T-cell (primary cell): Measurements from ENCODE around the gene DLGAP1. TPM values are rescaled to one million over a fixed set of nuclear protein-coding genes. Genes with fewer than 3 reads are reported as not detected.

ENCODE experiments used
- ATAC-seq, 4 experiments: fragments of 200-7000 bp in 3 of 4; fragments of 150-1000 bp in 1 of 4; cut with Tn5 transposase; replicated peaks in 1 of 4; 1 replicate in 3 of 4; 2 replicates in 1 of 4; pipeline ENCODE4 v1.10.0; 2021; ENCODE audit warnings: moderate library complexity in 3 of 4, mild to moderate bottlenecking in 2 of 4, moderate number of reproducible peaks in 1 of 4
- CTCF ChIA-PET, 2 donors: fragments of 300-600 bp; sonication (Branson Sonifier 250); formaldehyde crosslinking; loops; one replicate each; lab custom pipeline; 2022; ENCODE audit warnings: antibody characterized with exemption in 2 of 2; lab: Charles Lee
- POLR2A ChIA-PET, 2 donors: fragments of 300-600 bp; sonication (Branson Sonifier 250); formaldehyde crosslinking; loops; one replicate each; lab custom pipeline; 2022; ENCODE audit warnings: antibody characterized with exemption in 2 of 2; lab: Charles Lee
- DNase-seq, 35 experiments: peaks; one replicate each; pipeline versions ENCODE4 v3.0.0 to v3.0.0-alpha.2; 2013 to 2023
- H3K27ac ChIP-seq: one replicate; pipeline ENCODE4 v1.5.1; 2013; ENCODE audit warnings: low read length
- H3K27me3 ChIP-seq, 2 experiments: replicated peaks in 1 of 2; 1 replicate in 1 of 2; 2 replicates in 1 of 2; pipeline versions ENCODE4 v1.6.1 to v1.7.0; 2013; ENCODE audit warnings: low read length in 1 of 2, mixed read lengths in 1 of 2; ENCODE audit not compliant: control insufficient read depth in 2 of 2, insufficient read depth in 2 of 2; ENCODE audit errors: extremely low read depth in 1 of 2
- H3K36me3 ChIP-seq, 2 donors: 1 replicate in 1 of 2; 2 replicates in 1 of 2; pipeline versions ENCODE4 v1.6.1 to v1.7.0; 2013; ENCODE audit warnings: low read length in 1 of 2; ENCODE audit not compliant: control insufficient read depth in 2 of 2, insufficient read depth in 1 of 2; ENCODE audit errors: extremely low read depth in 1 of 2
- H3K4me1 ChIP-seq, 2 experiments: 1 replicate in 1 of 2; 2 replicates in 1 of 2; pipeline versions ENCODE4 v1.6.1 to v1.7.0; 2013; ENCODE audit warnings: low read length in 2 of 2, mixed read lengths in 1 of 2; ENCODE audit not compliant: insufficient read depth in 2 of 2, control insufficient read depth in 1 of 2; ENCODE audit errors: extremely low read depth in 1 of 2
- H3K4me3 ChIP-seq, 2 donors: 1 replicate in 1 of 2; 2 replicates in 1 of 2; pipeline versions ENCODE4 v1.5.1 to v1.7.0; 2013; ENCODE audit warnings: mild to moderate bottlenecking in 2 of 2, low read length in 1 of 2, moderate library complexity in 1 of 2; ENCODE audit not compliant: control insufficient read depth in 1 of 2; ENCODE audit errors: extremely low read depth in 1 of 2
- H3K9me3 ChIP-seq: 2 replicates; pipeline ENCODE4 v1.7.0; 2013
- H3K27ac Mint-ChIP-seq, 2 donors: one replicate each; pipeline ENCODE4 v1.8.0; 2020 to 2021; ENCODE audit warnings: mild to moderate bottlenecking in 2 of 2, mixed read lengths in 2 of 2
- H3K27me3 Mint-ChIP-seq, 2 donors: one replicate each; pipeline ENCODE4 v1.8.0; 2021 to 2022; ENCODE audit warnings: mixed read lengths in 2 of 2
- H3K36me3 Mint-ChIP-seq: one replicate; pipeline ENCODE4 v1.8.0; 2021; ENCODE audit warnings: mixed read lengths
- H3K4me1 Mint-ChIP-seq, 3 donors: one replicate each; pipeline ENCODE4 v1.8.0; 2020 to 2022; ENCODE audit warnings: mixed read lengths in 3 of 3, mild to moderate bottlenecking in 1 of 3
- H3K4me3 Mint-ChIP-seq, 3 donors: one replicate each; pipeline ENCODE4 v1.8.0; 2020 to 2022; ENCODE audit warnings: mild to moderate bottlenecking in 3 of 3, mixed read lengths in 3 of 3, moderate library complexity in 3 of 3
- H3K9me3 Mint-ChIP-seq, 3 donors: one replicate each; pipeline ENCODE4 v1.8.0; 2020 to 2022; ENCODE audit warnings: mixed read lengths in 3 of 3
- WGBS: methylation state at CpG from one replicate; pipeline ENCODE4 v1.1.5; 2013; ENCODE audit warnings: missing lambda C conversion rate; ENCODE audit not compliant: insufficient coverage; 5-methylcytosine and 5-hydroxymethylcytosine counted together
- total RNA-seq, 35 experiments: library from RNA in 6 of 35; stranded (reverse) in 6 of 35; fragments of 120-200 nt in 1 of 35; gene quantifications; one replicate each; pipeline versions ENCODE4 v1.2.1 to v1.2.4 and lab custom pipeline; 2013 to 2026

The DLGAP1 gene
- total RNA-seq, 5 donors from 2014 or later (not counting 1 experiment from before 2014, with no cell fraction given) = 0.25 to 1.8 (median 0.26) TPM

DNA sequence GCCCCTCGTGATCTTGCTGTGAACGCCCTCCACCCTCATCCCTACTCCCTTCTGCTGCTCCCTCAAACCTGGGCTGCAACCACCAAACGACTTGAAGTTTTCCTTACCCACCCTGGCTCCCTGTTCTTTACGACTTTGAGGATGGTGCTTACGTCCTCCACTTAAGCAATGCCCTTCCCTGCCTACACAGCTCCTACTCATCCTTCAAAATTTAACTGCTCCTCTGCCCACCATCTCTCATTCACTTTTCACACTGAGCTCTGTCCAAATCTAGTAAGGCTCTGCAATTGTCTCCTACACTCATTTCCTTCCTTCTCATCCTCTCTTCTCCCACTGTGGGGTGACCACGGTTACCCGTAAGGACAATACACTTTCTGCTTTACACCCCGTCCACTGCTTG lies 554.1 kb downstream of the DLGAP1 start:
- 59% methylated on average over 5 of the region's 8 CpGs for WGBS
- Histone ChIP-seq H3K4me1 (no peaks in the 10 kb centered on the region), H3K4me3 (no peak overlapping the region), H3K36me3 (no peaks in the 10 kb centered on the region), H3K27ac (no peak overlapping the region), H3K9me3 (no peaks in the 10 kb centered on the region), H3K27me3 (no peaks in the 10 kb centered on the region)
- CTCF ChIA-PET = no interaction called here
- no peaks in the 10 kb centered on the region for H3K36me3 Mint-ChIP-seq
- no peak overlapping the region for H3K4me3 Mint-ChIP-seq
- H3K9me3 Mint-ChIP-seq = peaks cover 0 to 5% (median 0%) of the 10 kb centered on the region in 3 donors
- no peak for ATAC-seq
- no peaks in the 10 kb centered on the region for H3K4me1 Mint-ChIP-seq
- H3K27ac Mint-ChIP-seq = no peak overlapping the region
- H3K27me3 Mint-ChIP-seq = peaks cover 8 to 10% of the 10 kb centered on the region in 2 donors
- DNase-seq = no peak
- POLR2A ChIA-PET = no interaction called here

DNA sequence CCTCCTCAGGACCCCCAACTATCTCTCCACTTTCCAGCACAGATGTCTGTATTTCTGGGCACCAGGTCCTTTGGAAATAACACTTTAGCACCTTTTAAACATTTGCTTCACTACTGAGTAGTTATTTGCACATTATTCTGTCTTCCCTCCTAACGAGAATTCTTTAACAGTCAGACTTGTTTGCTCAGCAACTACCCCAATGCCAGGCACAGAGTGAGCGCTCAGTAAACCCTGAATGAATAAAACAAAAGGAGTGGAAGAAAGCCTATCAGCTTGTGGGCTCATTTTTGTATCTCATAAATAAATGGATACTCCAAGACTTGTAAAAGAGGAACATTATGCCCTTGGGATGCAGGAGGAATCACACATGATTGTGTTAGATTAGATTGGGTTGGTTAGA lies 554.8 kb downstream of the DLGAP1 start:
- no peak overlapping the region for H3K27ac Mint-ChIP-seq
- no peaks in the 10 kb centered on the region for H3K36me3 ChIP-seq
- H3K4me3 ChIP-seq = no peak overlapping the region
- peaks cover 8 to 10% of the 10 kb centered on the region in 2 donors for H3K27me3 Mint-ChIP-seq
- WGBS = no CpG with 5 or more reads among the region's 2 CpGs
- H3K27me3 ChIP-seq = no peaks in the 10 kb centered on the region
- no peaks in the 10 kb centered on the region for H3K36me3 Mint-ChIP-seq
- no peak overlapping the region for H3K4me3 Mint-ChIP-seq
- no peaks in the 10 kb centered on the region for H3K4me1 Mint-ChIP-seq
- ChIA-PET CTCF (no interaction called here), POLR2A (no interaction called here)
- DNase-seq (no peak), ATAC-seq (no peak)
- H3K27ac ChIP-seq = no peak overlapping the region
- no peaks in the 10 kb centered on the region for H3K9me3 ChIP-seq
- H3K9me3 Mint-ChIP-seq = peaks cover 0 to 5% (median 0%) of the 10 kb centered on the region in 3 donors
- no peaks in the 10 kb centered on the region for H3K4me1 ChIP-seq

DNA sequence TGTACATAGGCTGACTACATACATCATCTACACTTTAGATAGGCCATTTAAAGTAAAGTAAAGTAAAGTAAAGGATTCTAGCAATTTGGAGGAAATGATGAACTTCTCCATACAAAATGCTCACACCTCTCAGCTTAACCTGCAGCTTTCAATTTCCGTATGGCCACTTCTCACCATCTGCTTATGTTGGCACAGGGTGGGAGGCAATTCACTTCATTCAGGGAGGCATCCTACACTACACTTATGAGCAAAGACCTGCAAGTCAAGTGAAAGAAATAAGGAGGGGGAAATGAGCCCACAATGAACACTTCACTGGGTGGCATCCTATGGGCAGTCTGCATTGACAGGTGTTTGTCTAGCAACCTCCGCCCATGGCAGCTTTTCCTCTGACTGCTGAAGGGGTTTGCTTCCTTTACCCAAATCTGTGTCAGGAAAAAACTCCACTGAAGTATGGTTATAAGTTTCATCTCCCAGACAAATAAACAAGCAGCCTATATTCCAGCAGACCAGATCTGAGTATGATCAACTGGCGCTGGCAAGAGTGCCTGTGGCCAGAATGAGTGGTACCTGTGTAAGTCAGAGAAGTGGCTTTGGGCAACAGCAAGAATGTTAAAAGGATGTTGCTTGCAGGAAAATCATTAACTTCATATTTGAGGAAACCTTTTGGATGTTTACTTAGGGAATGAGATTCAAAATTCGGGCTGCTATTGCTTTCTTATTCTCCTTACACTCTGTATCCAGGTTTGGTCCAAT lies 556.1 kb downstream of the DLGAP1 start:
- no peaks in the 10 kb centered on the region for H3K27me3 ChIP-seq
- Mint-ChIP-seq H3K4me3 (no peak overlapping the region), H3K27ac (no peak overlapping the region), H3K36me3 (no peaks in the 10 kb centered on the region), H3K9me3 (peaks cover 0 to 5% (median 0%) of the 10 kb centered on the region in 3 donors), H3K27me3 (peaks cover 8 to 10% of the 10 kb centered on the region in 2 donors), H3K4me1 (no peaks in the 10 kb centered on the region)
- H3K4me3 ChIP-seq = no peak overlapping the region
- H3K9me3 ChIP-seq = no peaks in the 10 kb centered on the region
- no peak overlapping the region for H3K27ac ChIP-seq
- no peak for ATAC-seq
- CTCF ChIA-PET = no interaction called here
- DNase-seq = no peak
- WGBS = no CpG with 5 or more reads among the region's 4 CpGs
- H3K4me1 ChIP-seq = no peaks in the 10 kb centered on the region
- H3K36me3 ChIP-seq = no peaks in the 10 kb centered on the region
- POLR2A ChIA-PET = no interaction called here

DNA sequence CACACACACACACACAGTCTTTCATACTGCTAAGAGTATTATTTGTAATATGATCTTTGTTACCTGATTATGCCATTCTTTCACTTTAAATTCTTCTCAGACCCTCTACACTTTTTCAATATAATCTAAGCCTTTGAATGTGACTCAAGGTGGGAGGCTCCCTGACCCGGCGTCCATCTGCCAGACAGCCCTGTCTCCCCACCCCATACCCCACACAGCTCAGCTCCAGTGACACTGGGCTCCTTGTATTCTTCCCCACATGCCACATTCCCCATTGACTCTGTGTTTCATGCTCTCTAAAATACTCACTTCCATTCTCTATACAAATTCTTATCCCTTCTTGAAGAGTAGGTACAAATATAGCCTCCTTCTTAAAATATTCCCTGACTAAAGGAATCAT lies 563.0 kb downstream of the DLGAP1 start:
- Mint-ChIP-seq H3K27ac (no peak overlapping the region), H3K27me3 (peaks cover 0 to 2% of the 10 kb centered on the region in 2 donors), H3K4me3 (no peak overlapping the region), H3K36me3 (no peaks in the 10 kb centered on the region), H3K9me3 (no peaks in the 10 kb centered on the region), H3K4me1 (no peaks in the 10 kb centered on the region)
- no peak overlapping the region for H3K27ac ChIP-seq
- no peaks in the 10 kb centered on the region for H3K36me3 ChIP-seq
- CTCF ChIA-PET = no interaction called here
- ATAC-seq (no peak), DNase-seq (no peak)
- no peak overlapping the region for H3K4me3 ChIP-seq
- no peaks in the 10 kb centered on the region for H3K9me3 ChIP-seq
- WGBS = 88% methylated on average over 2 of the region's 2 CpGs
- peaks cover 0 to 3% of the 10 kb centered on the region in 2 experiments for H3K27me3 ChIP-seq
- no peaks in the 10 kb centered on the region for H3K4me1 ChIP-seq
- POLR2A ChIA-PET = no interaction called here

DNA sequence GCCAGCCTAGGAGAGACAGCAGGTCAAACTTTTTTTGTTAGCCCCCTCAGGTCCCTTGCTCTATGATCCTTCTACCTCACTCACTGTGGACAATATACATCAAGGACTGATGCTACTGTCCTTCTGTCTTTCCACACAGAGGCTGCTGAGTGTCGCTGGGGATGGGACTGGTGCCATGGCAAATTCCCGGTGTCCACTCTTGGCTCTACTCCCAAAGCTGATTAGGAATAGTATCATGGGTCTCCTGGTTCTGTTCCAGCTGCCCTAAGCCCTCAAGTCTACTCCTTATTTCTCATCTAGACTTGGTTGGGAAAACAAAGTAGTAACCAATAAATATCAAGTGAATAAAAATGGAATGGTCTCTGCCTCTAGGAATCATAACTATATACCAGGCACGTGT lies 563.9 kb downstream of the DLGAP1 start:
- Mint-ChIP-seq H3K4me1 (no peaks in the 10 kb centered on the region), H3K9me3 (no peaks in the 10 kb centered on the region), H3K4me3 (no peak overlapping the region), H3K36me3 (no peaks in the 10 kb centered on the region), H3K27me3 (peaks cover 0 to 2% of the 10 kb centered on the region in 2 donors), H3K27ac (no peak overlapping the region)
- no peaks in the 10 kb centered on the region for H3K36me3 ChIP-seq
- H3K4me3 ChIP-seq = no peak overlapping the region
- ChIA-PET CTCF (no interaction called here), POLR2A (no interaction called here)
- 94% methylated on average over 2 of the region's 3 CpGs for WGBS
- H3K4me1 ChIP-seq = no peaks in the 10 kb centered on the region
- no peaks in the 10 kb centered on the region for H3K9me3 ChIP-seq
- ATAC-seq (no peak), DNase-seq (no peak)
- H3K27me3 ChIP-seq = peaks cover 0 to 3% of the 10 kb centered on the region in 2 experiments
- no peak overlapping the region for H3K27ac ChIP-seq

DNA sequence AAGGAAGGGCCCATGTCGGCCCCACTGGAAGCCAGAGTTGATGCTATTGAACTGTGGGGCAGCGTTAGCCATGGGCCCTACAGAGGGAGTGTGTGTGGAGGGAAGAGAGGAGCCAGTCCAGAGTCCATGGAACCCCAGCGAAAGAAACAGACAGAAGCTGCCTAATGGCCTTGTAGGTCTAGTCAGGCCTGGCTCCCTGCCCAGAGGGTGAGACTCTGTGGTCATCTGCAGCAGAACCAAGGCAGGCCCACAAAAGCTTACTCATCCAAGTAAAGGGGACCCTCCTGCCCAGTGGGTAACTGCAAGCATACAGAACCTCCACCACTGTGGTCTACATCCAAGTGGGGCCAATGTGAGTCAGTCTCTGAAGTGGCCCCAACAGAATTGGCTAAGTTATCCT lies 565.3 kb downstream of the DLGAP1 start:
- Histone ChIP-seq H3K27ac (no peak overlapping the region), H3K9me3 (no peaks in the 10 kb centered on the region), H3K27me3 (peaks cover 0 to 3% of the 10 kb centered on the region in 2 experiments), H3K4me3 (no peak overlapping the region), H3K36me3 (no peaks in the 10 kb centered on the region), H3K4me1 (no peaks in the 10 kb centered on the region)
- 83% methylated on average over 3 of the region's 3 CpGs for WGBS
- H3K4me1 Mint-ChIP-seq = no peaks in the 10 kb centered on the region
- ChIA-PET CTCF (no interaction called here), POLR2A (no interaction called here)
- H3K36me3 Mint-ChIP-seq = no peaks in the 10 kb centered on the region
- no peak overlapping the region for H3K4me3 Mint-ChIP-seq
- no peaks in the 10 kb centered on the region for H3K9me3 Mint-ChIP-seq
- ATAC-seq = no peak
- peaks cover 3 to 4% of the 10 kb centered on the region in 2 donors for H3K27me3 Mint-ChIP-seq
- H3K27ac Mint-ChIP-seq = no peak overlapping the region
- no peak for DNase-seq
